Peyer's patch (tissue), 4 donors: ENCODE data around the gene TMEM35B. TPM values are rescaled to one million over a fixed set of nuclear protein-coding genes. Genes with fewer than 3 reads are reported as not detected.
"Not testable (repeated sequence)": the region's sequence is repeated elsewhere in the genome, so short reads cannot be mapped to it uniquely, and the experiment has no call there.

Experiments
- DNase-seq, 3 donors: peaks; one replicate each; pipeline ENCODE4 v3.0.0-alpha.2; 2017 to 2019
- H3K27ac ChIP-seq, 4 donors: fragments of 200-600 bp; sonication (generic); one replicate each; pipeline ENCODE4 v1.5.1; 2016 to 2019
- H3K27me3 ChIP-seq, 2 donors: fragments of 200-600 bp; sonication (generic); one replicate each; pipeline ENCODE4 v1.5.1; 2019
- H3K36me3 ChIP-seq, 3 donors: fragments of 200-600 bp; sonication (generic); one replicate each; pipeline ENCODE4 v1.5.1; 2016 to 2019
- H3K4me1 ChIP-seq, 4 donors: fragments of 200-600 bp; sonication (generic); one replicate each; pipeline ENCODE4 v1.5.1; 2016 to 2019
- H3K4me3 ChIP-seq, 4 donors: fragments of 200-600 bp; sonication (generic); 1 replicate in 3 of 4; 2 replicates in 1 of 4; pipeline ENCODE4 v1.5.1; 2016 to 2019; ENCODE audit warnings: mild to moderate bottlenecking in 1 of 4
- H3K9me3 ChIP-seq, 4 donors: fragments of 200-600 bp; sonication (generic); one replicate each; pipeline ENCODE4 v1.5.1; 2016 to 2019; ENCODE audit warnings: mild to moderate bottlenecking in 1 of 4
- POLR2A ChIP-seq, 2 donors: fragments of 450-650 bp; IDR thresholded peaks; one replicate each; pipeline ENCODE4 v1.5.1; 2017; ENCODE audit warnings: antibody characterized with exemption in 2 of 2, mild to moderate bottlenecking in 2 of 2, moderate library complexity in 2 of 2
- total RNA-seq, 4 donors: library from RNA; depleted of rRNA; stranded (reverse); fragments of >200 nt; gene quantifications; one replicate each; pipeline ENCODE4 v1.1.0, GENCODE V29; 2016
- TF ChIP-seq, protein P1 (sequence below), 6 experiments: fragments of 450-650 bp in 4 of 6; fragments of 200-600 bp in 2 of 6; sonication (generic) in 1 of 6; IDR thresholded peaks; one replicate each; pipeline ENCODE4 v1.5.1; 2017 to 2019; ENCODE audit warnings: antibody characterized with exemption in 6 of 6, mild to moderate bottlenecking in 3 of 6, moderate library complexity in 1 of 6

TMEM35B gene
- total RNA-seq, 4 donors from 2014 or later, result 7.4 to 22.8 (median 14.7) TPM

GRCh38 chr1:34970829-34971228, 14.3 kb downstream of the TMEM35B start:
- H3K9me3 ChIP-seq, result no peaks in the 10 kb centered on the region
- TF ChIP-seq, protein P1, sequence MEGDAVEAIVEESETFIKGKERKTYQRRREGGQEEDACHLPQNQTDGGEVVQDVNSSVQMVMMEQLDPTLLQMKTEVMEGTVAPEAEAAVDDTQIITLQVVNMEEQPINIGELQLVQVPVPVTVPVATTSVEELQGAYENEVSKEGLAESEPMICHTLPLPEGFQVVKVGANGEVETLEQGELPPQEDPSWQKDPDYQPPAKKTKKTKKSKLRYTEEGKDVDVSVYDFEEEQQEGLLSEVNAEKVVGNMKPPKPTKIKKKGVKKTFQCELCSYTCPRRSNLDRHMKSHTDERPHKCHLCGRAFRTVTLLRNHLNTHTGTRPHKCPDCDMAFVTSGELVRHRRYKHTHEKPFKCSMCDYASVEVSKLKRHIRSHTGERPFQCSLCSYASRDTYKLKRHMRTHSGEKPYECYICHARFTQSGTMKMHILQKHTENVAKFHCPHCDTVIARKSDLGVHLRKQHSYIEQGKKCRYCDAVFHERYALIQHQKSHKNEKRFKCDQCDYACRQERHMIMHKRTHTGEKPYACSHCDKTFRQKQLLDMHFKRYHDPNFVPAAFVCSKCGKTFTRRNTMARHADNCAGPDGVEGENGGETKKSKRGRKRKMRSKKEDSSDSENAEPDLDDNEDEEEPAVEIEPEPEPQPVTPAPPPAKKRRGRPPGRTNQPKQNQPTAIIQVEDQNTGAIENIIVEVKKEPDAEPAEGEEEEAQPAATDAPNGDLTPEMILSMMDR (IDR thresholded peaks at IDR 0.05), result no peak
- TF ChIP-seq POLR2A (IDR thresholded peaks at IDR 0.05), result no peak
- no peaks in the 10 kb centered on the region for H3K4me1 ChIP-seq

GRCh38 chr1:34970220-34970735, 14.9 kb downstream of the TMEM35B start:
- Histone ChIP-seq H3K9me3 (no peaks in the 10 kb centered on the region), H3K27ac (no peak overlapping the region), H3K4me3 (no peak overlapping the region), H3K27me3 (no peaks in the 10 kb centered on the region), H3K36me3 (no peaks in the 10 kb centered on the region), H3K4me1 (no peaks in the 10 kb centered on the region)
- TF ChIP-seq POLR2A (IDR thresholded peaks at IDR 0.05), result no peak
- TF ChIP-seq, protein P1 (IDR thresholded peaks at IDR 0.05), result no peak
- no peak for DNase-seq

More at GRCh38 chr1:34970829-34971228, 14.3 kb downstream of the TMEM35B start:
- no peaks in the 10 kb centered on the region for H3K27me3 ChIP-seq
- no peaks in the 10 kb centered on the region for H3K36me3 ChIP-seq
- no peak for DNase-seq
- H3K4me3 ChIP-seq, result no peak overlapping the region
- H3K27ac ChIP-seq, result no peak overlapping the region

GRCh38 chr1:34968297-34968696, 16.9 kb downstream of the TMEM35B start:
- H3K27me3 ChIP-seq, H3K4me1 ChIP-seq, H3K4me3 ChIP-seq, H3K9me3 ChIP-seq, H3K27ac ChIP-seq, H3K36me3 ChIP-seq, DNase-seq: not testable (repeated sequence)

DNA sequence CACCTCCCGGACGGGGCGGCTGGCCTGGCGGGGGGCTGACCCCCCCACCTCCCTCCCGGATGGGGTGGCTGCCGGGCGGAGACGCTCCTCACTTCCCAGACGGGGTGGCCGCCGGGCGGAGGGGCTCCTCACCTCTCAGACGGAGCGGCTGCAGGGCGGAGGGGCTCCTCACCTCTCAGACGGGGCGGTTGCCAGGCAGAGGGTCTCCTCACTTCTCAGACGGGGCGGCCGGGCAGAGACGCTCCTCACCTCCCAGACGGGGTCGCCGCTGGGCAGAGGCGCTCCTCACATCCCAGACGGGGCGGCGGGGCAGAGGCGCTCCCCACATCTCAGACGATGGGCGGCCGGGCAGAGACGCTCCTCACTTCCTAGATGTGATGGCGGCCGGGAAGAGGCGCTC, 17.5 kb downstream of the TMEM35B start:
- not testable (repeated sequence) for DNase-seq, H3K9me3 ChIP-seq, H3K27me3 ChIP-seq, H3K36me3 ChIP-seq, H3K4me3 ChIP-seq, H3K27ac ChIP-seq, H3K4me1 ChIP-seq

GRCh38 chr1:34965597-34965996, 19.6 kb downstream of the TMEM35B start:
- H3K36me3 ChIP-seq, result no peaks in the 10 kb centered on the region
- no peaks in the 10 kb centered on the region for H3K27me3 ChIP-seq
- no peaks in the 10 kb centered on the region for H3K4me1 ChIP-seq
- H3K4me3 ChIP-seq, result no peak overlapping the region
- no peak for DNase-seq
- H3K9me3 ChIP-seq, result no peaks in the 10 kb centered on the region
- no peak for TF ChIP-seq POLR2A (IDR thresholded peaks at IDR 0.05)
- TF ChIP-seq, protein P1 (IDR thresholded peaks at IDR 0.05), result no peak
- H3K27ac ChIP-seq, result no peak overlapping the region

GRCh38 chr1:34950428-34950827, 34.7 kb downstream of the TMEM35B start:
- no peaks in the 10 kb centered on the region for H3K27me3 ChIP-seq
- no peak for TF ChIP-seq POLR2A (IDR thresholded peaks at IDR 0.05)
- TF ChIP-seq, protein P1 (IDR thresholded peaks at IDR 0.05), result no peak

GRCh38 chr1:34948739-34949138, 36.4 kb downstream of the TMEM35B start:
- not testable (repeated sequence) for H3K4me1 ChIP-seq, H3K4me3 ChIP-seq, H3K27me3 ChIP-seq, H3K27ac ChIP-seq, H3K9me3 ChIP-seq, H3K36me3 ChIP-seq, DNase-seq

More at GRCh38 chr1:34950428-34950827, 34.7 kb downstream of the TMEM35B start:
- no peak overlapping the region for H3K4me3 ChIP-seq
- H3K4me1 ChIP-seq, result no peaks in the 10 kb centered on the region
- H3K9me3 ChIP-seq, result no peaks in the 10 kb centered on the region
- H3K27ac ChIP-seq, result no peak overlapping the region
- no peak for DNase-seq
- H3K36me3 ChIP-seq, result no peaks in the 10 kb centered on the region

DNA sequence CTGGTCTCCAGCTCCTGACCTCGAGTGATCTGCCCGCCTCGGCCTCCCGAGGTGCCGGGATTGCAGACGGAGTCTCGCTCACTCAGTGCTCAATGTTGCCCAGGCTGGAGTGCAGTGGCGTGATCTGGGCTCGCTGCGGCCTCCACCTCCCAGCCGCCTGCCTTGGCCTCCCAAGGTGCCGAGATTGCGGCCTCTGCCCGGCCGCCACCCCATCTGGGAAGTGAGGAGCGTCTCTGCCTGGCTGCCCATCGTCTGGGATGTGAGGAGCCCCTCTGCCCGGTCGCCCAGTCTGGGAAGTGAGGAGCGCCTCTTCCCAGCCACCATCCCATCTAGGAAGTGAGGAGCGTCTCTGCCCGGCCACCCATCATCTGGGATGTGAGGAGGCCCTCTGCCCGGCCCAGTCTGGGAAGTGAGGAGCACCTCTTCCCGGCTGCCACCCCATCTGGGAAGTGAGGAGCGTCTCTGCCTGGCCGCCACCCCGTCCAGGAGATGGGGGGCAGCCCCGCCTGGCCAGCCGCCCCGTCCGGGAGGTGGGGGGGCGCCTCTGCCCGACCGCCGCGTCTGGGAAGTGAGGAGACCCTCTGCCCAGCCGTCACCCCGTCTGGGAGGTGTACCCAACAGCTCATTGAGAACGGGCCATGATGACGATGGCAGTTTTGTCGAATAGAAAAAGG, 37.4 kb downstream of the TMEM35B start:
- not testable (repeated sequence) for H3K27me3 ChIP-seq, H3K9me3 ChIP-seq, H3K27ac ChIP-seq, H3K4me3 ChIP-seq, DNase-seq, H3K36me3 ChIP-seq, H3K4me1 ChIP-seq
